ENCODE data around the gene ETV2.

- TF ChIP-seq CTCF (IDR thresholded peaks at IDR 0.05): no peak
- TF ChIP-seq POLR2A (IDR thresholded peaks at IDR 0.05): no peak
- no peak for TF ChIP-seq POLR2AphosphoS5 (IDR thresholded peaks at IDR 0.05)
- TF ChIP-seq EP300 (IDR thresholded peaks at IDR 0.05; ENCODE audit: low read depth): no peak
These were observed 51.9 kb downstream of the ETV2 start for GRCh38 chr19:35693422-35693821.
